Effector CD8-positive, alpha-beta T cell (primary cell): Measurements from ENCODE around the gene HEXD.
"Not testable (repeated sequence)": the region's sequence is repeated elsewhere in the genome, so short reads cannot be mapped to it uniquely, and the experiment has no call there.

Experiments
- DNase-seq: peaks from one replicate; lab custom pipeline; 2025; lab: John Stamatoyannopoulos, UW

The HEXD gene

GRCh38 chr17:82440991-82441627 lies 23.0 kb downstream of the HEXD start:
- no peak for DNase-seq

GRCh38 chr17:82441691-82442487 lies 23.7 kb downstream of the HEXD start:
- DNase-seq: no peak

GRCh38 chr17:82442643-82443464 lies 24.7 kb downstream of the HEXD start:
- DNase-seq: no peak

DNA sequence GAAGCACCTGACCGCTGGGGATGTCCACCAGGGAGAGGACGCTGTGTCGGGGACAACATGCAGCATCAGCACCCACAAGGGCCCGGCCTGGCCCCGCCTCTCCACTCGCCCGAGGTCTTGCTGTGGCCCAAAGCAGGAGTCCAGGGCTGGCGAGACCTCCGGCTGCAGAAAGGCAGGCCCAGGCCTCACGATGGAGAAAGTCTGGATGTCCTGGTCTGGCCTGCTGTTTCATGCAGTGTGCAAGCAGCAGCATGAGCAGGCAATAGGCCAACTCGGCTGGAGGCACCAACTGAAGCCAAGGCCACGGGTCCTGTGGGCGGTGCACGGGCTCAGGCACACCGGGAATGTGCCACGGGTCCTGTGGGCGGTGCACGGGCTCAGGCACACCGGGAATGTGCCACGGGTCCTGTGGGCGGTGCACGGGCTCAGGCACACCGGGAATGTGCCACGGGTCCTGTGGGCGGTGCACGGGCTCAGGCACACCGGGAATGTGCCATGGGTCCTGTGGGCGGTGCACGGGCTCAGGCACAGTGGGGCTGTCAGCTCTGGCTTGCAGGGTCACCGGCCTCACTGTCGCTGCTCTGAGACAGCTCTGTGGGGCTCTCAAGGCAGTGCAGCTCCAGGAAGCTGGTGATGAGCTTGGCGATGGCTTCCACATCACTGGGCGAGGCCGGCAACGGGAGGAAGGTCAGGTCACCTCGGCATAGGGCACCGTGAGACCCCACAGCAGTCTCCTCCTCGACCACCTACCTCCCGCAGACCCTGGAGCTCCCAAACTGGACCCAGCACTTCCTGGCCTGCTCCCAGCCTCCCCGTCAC lies 25.5 kb downstream of the HEXD start:
- DNase-seq: no peak

GRCh38 chr17:82444284-82444893 lies 26.2 kb downstream of the HEXD start:
- DNase-seq: no peak

DNA sequence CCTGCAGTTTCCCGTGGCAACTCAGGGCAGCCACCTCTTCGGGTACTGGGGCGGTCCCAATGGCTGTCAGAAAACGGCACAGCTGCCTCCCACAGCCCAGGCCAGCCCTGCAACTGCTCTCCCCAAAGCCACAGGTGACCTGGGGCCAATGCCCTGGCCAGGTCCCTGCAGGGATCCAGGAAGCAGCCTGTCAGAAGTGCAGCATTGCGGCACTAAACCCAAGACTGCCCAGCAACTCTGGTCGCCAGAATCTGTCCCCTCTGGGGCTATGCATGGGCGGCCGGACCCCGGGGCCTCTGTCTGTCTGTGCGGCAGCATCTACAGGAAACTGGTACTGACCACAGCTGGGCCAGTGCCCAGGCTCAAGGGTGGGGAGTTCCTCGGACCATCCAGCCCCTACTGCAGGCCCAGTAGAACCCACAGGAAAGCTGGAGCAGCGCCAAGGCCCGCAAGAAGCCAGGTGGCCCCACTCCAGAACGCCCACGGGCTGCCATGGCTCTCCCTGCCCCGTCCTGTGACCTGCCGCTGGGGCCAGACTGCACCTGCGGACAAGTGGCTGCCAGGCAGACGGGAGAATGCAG lies 26.9 kb downstream of the HEXD start:
- no peak for DNase-seq

- no peak for DNase-seq
Observed at GRCh38 chr17:82445542-82445941, 27.4 kb downstream of the HEXD start.

- DNase-seq: no peak
Observed at GRCh38 chr17:82446124-82446523, 28.0 kb downstream of the HEXD start.

GRCh38 chr17:82446649-82447048 lies 28.5 kb downstream of the HEXD start:
- no peak for DNase-seq

- DNase-seq: no peak
Observed at GRCh38 chr17:82447876-82448275, 29.7 kb downstream of the HEXD start.

- peak; percentile 58 for DNase-seq
Observed at GRCh38 chr17:82449131-82449882, 31.2 kb downstream of the HEXD start.

DNA sequence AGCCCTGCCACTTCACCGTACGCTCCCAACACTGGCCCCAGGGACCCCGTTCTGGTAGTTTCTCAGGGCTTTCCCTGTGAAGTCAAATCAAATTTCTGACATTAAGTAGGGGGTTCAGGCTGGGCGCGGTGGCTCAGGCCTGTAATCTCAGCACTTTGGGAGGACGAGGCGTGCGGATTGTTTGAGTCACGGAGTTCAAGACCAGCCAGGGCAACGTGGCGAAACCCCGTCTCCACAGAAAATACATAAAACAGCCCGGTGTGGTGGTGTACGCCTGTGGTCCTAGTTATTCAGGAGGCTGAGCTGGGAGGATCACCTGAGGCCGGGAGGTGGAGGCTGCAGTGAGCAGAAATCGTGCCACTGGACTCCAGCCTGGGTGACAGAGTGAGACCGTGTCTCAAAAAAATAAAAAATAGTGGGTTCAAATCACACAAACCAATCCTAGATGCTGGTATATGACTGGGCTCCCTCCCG lies 31.8 kb downstream of the HEXD start:
- no peak for DNase-seq

- peak; percentile 94 for DNase-seq
Observed at GRCh38 chr17:82450357-82451106, 32.4 kb downstream of the HEXD start, which contains the start of gene CYBC1. Gene CYBC1, minus strand, starts transcription at chr17:82450752. Its CDS starts 1,498 bp downstream, at chr17:82449254.

- no peak for DNase-seq
Observed at GRCh38 chr17:82452162-82452561, 34.0 kb downstream of the HEXD start.

DNA sequence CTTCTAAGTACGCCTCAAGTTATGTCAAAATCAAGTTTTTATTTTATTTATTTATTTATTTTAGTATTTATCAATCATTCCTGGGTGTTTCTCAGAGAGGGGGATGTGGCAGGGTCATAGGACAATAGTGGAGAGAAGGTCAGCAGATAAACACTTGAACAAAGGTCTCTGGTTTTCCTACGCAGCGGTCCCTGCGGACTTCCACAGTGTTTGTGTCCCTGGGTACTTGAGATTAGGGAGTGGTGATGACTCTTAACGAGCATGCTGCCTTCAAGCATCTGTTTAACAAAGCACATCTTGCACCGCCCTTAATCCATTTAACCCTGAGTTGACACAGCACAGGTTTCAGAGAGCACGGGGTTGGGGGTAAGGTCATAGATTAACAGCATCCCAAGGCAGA lies 35.0 kb downstream of the HEXD start:
- DNase-seq: not testable (repeated sequence)

DNA sequence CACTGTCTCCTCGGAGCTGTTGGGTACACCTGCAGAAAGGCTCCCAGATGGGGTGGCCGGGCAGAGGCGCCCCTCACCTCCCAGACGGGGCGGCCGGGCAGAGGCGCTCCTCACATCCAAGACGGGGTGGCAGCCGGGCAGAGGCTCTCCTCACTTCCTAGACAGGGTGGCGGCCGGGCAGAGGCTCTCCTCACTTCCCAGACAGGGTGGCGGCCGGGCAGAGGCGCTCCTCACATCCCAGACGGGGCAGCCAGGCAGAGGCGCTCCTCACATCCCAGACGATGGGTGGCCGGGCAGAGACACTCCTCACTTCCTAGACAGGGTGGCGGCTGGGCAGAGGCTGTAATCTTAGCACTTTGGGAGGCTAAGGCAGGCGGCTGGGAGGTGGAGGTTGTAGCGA lies 35.6 kb downstream of the HEXD start:
- DNase-seq: not testable (repeated sequence)

- no peak for DNase-seq
Observed at GRCh38 chr17:82457073-82457928, 39.2 kb downstream of the HEXD start.

DNA sequence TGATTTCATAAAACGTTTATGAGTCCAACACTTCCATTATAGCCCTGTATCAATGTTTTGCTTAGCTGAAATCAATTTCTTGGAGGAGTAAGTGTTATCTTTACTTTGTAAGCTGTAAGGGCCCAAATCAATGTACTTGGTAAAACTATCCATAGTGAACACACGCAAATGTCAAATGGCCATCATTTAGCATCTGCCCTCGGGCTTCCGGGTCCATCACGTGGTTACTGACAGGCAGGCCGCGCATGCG lies 39.7 kb downstream of the HEXD start:
- DNase-seq: no peak
